ENCODE results near the gene GAREM2. TPM values are rescaled to one million over a fixed set of nuclear protein-coding genes. Genes with fewer than 3 reads are reported as not detected.

The GAREM2 gene
- total RNA-seq, 1 experiment from 2014 or later, result 2.8 TPM

DNA sequence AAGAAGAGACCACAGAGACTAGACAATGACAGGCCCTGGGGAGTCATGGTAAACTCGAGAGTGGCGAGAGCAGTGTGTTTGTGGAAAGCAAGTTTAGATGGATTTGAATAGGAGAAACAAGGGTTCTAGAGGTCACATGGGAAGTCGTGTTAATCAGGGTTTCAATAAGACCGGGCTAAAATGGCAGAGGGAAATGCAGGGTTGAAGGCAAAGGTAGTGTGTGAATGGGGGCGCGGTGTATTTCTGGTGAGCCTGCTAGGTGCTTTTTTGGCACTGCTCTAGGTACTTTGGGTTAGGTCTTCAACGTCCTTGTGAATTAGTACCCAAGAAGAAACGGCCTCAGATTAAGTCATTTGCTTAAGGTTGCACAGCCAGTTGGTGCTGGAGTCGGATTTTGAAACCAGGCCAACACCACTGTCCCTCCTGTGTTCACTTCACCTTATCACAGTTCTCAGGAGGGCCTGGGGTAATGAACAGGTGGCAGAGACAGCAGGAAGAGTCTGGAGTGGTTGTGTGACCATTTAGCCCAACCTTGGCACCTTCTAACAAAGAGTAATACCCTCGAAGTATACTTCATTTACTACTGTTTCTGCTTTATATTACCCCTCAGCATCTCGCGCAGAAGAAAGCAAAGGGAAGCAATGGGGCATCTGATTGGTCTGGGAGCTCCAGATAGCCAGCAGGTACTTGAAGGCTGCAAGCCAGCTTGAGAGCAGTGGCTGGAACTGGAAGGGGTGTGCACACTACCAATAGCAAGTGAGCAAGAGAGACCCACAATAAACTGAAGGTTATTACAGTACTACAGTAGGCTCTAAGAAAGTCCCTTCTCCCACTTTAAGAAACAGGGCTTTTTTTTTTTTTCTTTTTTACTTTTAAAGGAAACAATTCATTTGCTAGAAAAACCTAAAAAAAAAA lies 33.4 kb upstream of the GAREM2 start:
- peaks cover 7% of the 10 kb centered on the region for H3K36me3 ChIP-seq (ENCODE audit: insufficient read depth, low read length, poor library complexity, severe bottlenecking)
- TF ChIP-seq, protein P1, sequence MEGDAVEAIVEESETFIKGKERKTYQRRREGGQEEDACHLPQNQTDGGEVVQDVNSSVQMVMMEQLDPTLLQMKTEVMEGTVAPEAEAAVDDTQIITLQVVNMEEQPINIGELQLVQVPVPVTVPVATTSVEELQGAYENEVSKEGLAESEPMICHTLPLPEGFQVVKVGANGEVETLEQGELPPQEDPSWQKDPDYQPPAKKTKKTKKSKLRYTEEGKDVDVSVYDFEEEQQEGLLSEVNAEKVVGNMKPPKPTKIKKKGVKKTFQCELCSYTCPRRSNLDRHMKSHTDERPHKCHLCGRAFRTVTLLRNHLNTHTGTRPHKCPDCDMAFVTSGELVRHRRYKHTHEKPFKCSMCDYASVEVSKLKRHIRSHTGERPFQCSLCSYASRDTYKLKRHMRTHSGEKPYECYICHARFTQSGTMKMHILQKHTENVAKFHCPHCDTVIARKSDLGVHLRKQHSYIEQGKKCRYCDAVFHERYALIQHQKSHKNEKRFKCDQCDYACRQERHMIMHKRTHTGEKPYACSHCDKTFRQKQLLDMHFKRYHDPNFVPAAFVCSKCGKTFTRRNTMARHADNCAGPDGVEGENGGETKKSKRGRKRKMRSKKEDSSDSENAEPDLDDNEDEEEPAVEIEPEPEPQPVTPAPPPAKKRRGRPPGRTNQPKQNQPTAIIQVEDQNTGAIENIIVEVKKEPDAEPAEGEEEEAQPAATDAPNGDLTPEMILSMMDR (conservative IDR thresholded peaks at IDR 0.05; ENCODE audit: low read depth, low read length), result no peak
- TF ChIP-seq EZH2 (IDR thresholded peaks at IDR 0.05; ENCODE audit: borderline replicate concordance, low read depth, low read length, poor library complexity, severe bottlenecking), result no peak
- ChIA-PET POLR2A (ENCODE audit: low non-redundant PET) (no interaction called here), CTCF (no interaction called here)
- no peaks in the 10 kb centered on the region for H3K9me3 ChIP-seq (ENCODE audit: low read depth, low read length, poor library complexity, severe bottlenecking)
- H3K27me3 ChIP-seq (replicated peaks; ENCODE audit: insufficient read depth, low read depth, low read length, poor library complexity), result no peaks in the 10 kb centered on the region
- intact Hi-C loops (cut with micrococcal nuclease; ENCODE audit: unreplicated experiment), result loop anchor here (10.0 kb wide), 1 partner anchor 535 kb away; no protein-coding TSS in a partner anchor
- no TSS peak for BruUV-seq (replicated peaks)
- H3K4me1 ChIP-seq (ENCODE audit: insufficient read depth, low read length, poor library complexity, severe bottlenecking), result peaks cover 24% of the 10 kb centered on the region
- no peak overlapping the region for H3K4me3 ChIP-seq (ENCODE audit: low read depth, low read length, poor library complexity, severe bottlenecking)
- no peak for DNase-seq (ENCODE audit: low spot score)
- H3K27ac ChIP-seq (ENCODE audit: low read depth, low read length, poor library complexity, severe bottlenecking), result no peak overlapping the region

DNA sequence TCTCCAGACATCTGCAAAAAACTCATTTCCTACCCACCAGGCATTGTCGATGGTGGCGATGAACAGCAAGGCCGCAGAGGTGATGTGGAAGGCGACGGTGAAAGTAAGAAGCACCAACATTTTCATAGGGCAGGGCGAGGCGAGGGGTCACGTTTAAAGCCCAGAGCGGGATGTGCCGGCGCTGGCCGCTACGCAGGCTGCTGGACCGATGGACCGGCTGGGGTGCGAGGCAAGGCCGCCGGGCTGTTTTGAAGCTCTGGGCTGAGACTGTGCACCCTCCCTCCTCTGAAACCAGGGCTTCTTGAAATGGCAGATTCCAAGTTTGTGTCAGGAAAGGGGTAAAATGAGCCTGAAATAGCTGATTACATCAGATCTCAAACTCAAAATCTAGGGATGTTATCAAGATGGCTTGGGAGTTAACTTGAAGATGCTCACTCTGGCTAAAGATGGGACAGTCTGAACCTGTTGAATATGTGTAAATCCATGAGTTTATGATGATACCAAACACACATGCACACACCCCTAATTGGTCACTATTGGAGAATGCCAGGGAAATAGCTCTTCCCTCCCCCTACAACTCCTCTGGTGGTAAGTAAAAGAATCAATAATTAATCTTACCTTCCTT lies 31.6 kb upstream of the GAREM2 start:
- POLR2A ChIA-PET (ENCODE audit: low non-redundant PET), result interaction anchor here (0.7 kb wide), 1 partner anchor 1095 kb away, joined by 4 read pairs; no protein-coding TSS in a partner anchor
- no TSS peak for BruUV-seq (replicated peaks)
- intact Hi-C loops (cut with micrococcal nuclease; ENCODE audit: unreplicated experiment), result loop anchor here (10.0 kb wide), 1 partner anchor 536 kb away; no protein-coding TSS in a partner anchor

DNA sequence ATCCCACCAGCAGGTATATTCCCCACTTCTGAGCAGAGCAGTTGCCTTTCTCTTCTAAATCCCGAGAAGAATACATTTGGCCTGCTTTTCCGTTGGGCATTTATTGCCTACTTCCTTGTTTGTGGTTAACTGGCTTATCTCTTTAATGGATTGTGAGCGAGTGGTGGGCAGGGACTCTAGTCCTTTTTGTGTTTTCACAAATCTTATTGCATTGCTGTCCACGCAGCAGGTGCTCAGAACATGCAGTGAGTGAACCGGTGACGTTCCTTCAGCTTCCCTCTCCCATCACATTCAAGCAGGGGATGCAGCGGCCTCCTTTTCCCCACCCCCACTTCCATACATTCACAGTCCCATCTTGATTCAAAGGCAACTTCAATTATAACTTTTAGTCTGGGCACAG lies 28.9 kb upstream of the GAREM2 start:
- H3K36me3 ChIP-seq (ENCODE audit: insufficient read depth, low read length, poor library complexity, severe bottlenecking), result no peaks in the 10 kb centered on the region
- no TSS peak for BruUV-seq (replicated peaks)
- H3K27me3 ChIP-seq (replicated peaks; ENCODE audit: insufficient read depth, low read depth, low read length, poor library complexity), result no peaks in the 10 kb centered on the region
- no peak overlapping the region for H3K4me3 ChIP-seq (ENCODE audit: low read depth, low read length, poor library complexity, severe bottlenecking)
- H3K9me3 ChIP-seq (ENCODE audit: low read depth, low read length, poor library complexity, severe bottlenecking), result no peaks in the 10 kb centered on the region
- CTCF ChIA-PET, result interaction anchor here (1.6 kb wide), 1 partner anchor 56 kb away, joined by 12 read pairs; no protein-coding TSS in a partner anchor
- no peak for TF ChIP-seq EZH2 (IDR thresholded peaks at IDR 0.05; ENCODE audit: borderline replicate concordance, low read depth, low read length, poor library complexity, severe bottlenecking)
- TF ChIP-seq, protein P1 (conservative IDR thresholded peaks at IDR 0.05; ENCODE audit: low read depth, low read length), result no peak
- H3K4me1 ChIP-seq (ENCODE audit: insufficient read depth, low read length, poor library complexity, severe bottlenecking), result peaks cover 7% of the 10 kb centered on the region
- H3K27ac ChIP-seq (ENCODE audit: low read depth, low read length, poor library complexity, severe bottlenecking), result no peak overlapping the region
- intact Hi-C loops (cut with micrococcal nuclease; ENCODE audit: unreplicated experiment), result loop anchor here (2.0 to 10.0 kb wide), 2 partner anchors 57 to 539 kb away; no protein-coding TSS in a partner anchor
- no peak for DNase-seq (ENCODE audit: low spot score)
- POLR2A ChIA-PET (ENCODE audit: low non-redundant PET), result no interaction called here

More for the DNA sequence above, 31.6 kb upstream of the GAREM2 start:
- no peaks in the 10 kb centered on the region for H3K27me3 ChIP-seq (replicated peaks; ENCODE audit: insufficient read depth, low read depth, low read length, poor library complexity)
- H3K4me1 ChIP-seq (ENCODE audit: insufficient read depth, low read length, poor library complexity, severe bottlenecking), result peaks cover 7% of the 10 kb centered on the region
- no peaks in the 10 kb centered on the region for H3K9me3 ChIP-seq (ENCODE audit: low read depth, low read length, poor library complexity, severe bottlenecking)
- no peak overlapping the region for H3K4me3 ChIP-seq (ENCODE audit: low read depth, low read length, poor library complexity, severe bottlenecking)
- H3K36me3 ChIP-seq (ENCODE audit: insufficient read depth, low read length, poor library complexity, severe bottlenecking), result peaks cover 7% of the 10 kb centered on the region
- CTCF ChIA-PET, result no interaction called here
- no peak for DNase-seq (ENCODE audit: low spot score)
- no peak overlapping the region for H3K27ac ChIP-seq (ENCODE audit: low read depth, low read length, poor library complexity, severe bottlenecking)
- TF ChIP-seq EZH2 (IDR thresholded peaks at IDR 0.05; ENCODE audit: borderline replicate concordance, low read depth, low read length, poor library complexity, severe bottlenecking), result no peak
- TF ChIP-seq, protein P1 (conservative IDR thresholded peaks at IDR 0.05; ENCODE audit: low read depth, low read length), result no peak

All from A673 (cell line).